H54 (cell line): ENCODE data around the gene TUBB8.
"Not testable (repeated sequence)": the region's sequence is repeated elsewhere in the genome, so short reads cannot be mapped to it uniquely, and the experiment has no call there.

Experiments used
- DNase-seq: peaks from one replicate; pipeline ENCODE4 v3.0.0; 2011; ENCODE audit warnings: low spot score, mixed read lengths; ENCODE audit not compliant: insufficient read length
- FAIRE-seq: peaks from 3 replicates; lab custom pipeline; 2011; peaks lifted over from hg19 to GRCh38; lab: Jason Lieb, UNC
- POLR2A ChIP-seq: IDR thresholded peaks from 2 replicates; pipeline ENCODE4 v1.6.1; 2011; ENCODE audit warnings: low read depth, mild to moderate bottlenecking, low read length

Gene TUBB8

GRCh38 chr10:80477-81105 lies 31.5 kb upstream of the TUBB8 start:
- FAIRE-seq, result no peak
- no peak for DNase-seq
- no peak for TF ChIP-seq POLR2A

- FAIRE-seq, result no peak
- no peak for TF ChIP-seq POLR2A
These were observed 30.6 kb upstream of the TUBB8 start for GRCh38 chr10:79532-80215.

GRCh38 chr10:78556-78955 lies 29.5 kb upstream of the TUBB8 start:
- DNase-seq, result no peak
- TF ChIP-seq POLR2A, result no peak
- no peak for FAIRE-seq

More at GRCh38 chr10:79532-80215, 30.6 kb upstream of the TUBB8 start:
- no peak for DNase-seq

- FAIRE-seq, DNase-seq: not testable (repeated sequence)
These were observed 25.1 kb upstream of the TUBB8 start for GRCh38 chr10:74266-74621.

DNA sequence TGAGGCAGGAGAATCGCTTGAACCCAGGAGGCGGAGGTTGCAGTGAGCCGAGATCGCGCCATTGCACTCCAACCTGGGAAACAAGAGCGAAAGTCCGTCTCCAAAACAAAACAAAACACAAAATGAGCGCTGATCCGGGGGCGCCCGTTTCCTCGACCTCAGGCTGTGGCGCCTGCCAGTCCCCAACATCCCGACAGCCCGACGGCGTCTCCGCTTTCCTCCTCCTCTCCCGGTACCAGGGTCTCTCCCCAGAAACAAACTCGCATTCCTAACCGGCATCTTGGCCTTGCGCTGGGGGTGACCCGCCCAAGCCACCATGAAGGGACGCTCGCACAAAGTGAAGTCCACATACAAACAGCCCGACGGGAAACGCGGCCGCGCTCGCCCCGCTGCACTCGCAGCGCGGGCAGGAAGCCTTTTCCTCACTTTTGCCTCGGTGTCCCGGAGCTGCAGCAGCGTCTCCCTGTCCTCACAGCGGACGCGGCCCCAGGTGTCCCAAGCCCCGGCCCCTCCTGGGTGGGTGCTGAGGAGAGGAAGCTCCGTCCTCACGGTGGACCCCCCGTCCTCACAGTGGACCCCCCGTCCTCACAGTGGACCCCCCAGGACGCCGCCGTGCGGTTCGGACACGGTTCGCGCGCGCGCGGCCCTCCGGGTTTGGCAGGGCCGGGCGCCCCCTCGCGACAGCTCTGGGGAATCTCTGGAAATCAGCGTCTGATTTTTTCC lies 24.6 kb upstream of the TUBB8 start:
- DNase-seq, result peak; percentile 34
- TF ChIP-seq POLR2A, result 0 out of 2 replicates have a peak, but pooled peaks have one; percentile 10
- FAIRE-seq, result not testable (repeated sequence)

GRCh38 chr10:68156-68555 lies 19.1 kb upstream of the TUBB8 start:
- not testable (repeated sequence) for FAIRE-seq, DNase-seq

GRCh38 chr10:49926-50325 lies 830 bp upstream of the TUBB8 start:
- not testable (repeated sequence) for FAIRE-seq, DNase-seq

DNA sequence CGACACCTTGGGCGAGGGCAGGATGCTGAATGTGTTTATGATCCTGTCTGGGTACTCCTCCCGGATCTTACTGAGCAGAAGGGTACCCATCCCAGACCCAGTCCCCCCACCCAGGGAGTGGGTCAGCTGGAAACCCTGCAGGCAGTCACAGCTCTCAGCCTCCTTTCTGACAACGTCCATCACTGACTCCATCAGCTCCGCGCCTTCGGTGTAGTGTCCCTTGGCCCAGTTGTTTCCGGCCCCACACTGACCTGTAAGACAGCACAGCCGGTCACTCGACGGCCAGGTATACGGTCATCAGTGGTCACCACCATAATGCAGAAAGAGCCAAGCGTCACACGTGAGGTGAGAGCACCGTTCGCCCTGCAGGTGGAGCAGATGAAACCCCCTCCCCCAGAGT lies 1.2 kb downstream of the TUBB8 start:
- FAIRE-seq, DNase-seq: not testable (repeated sequence)

GRCh38 chr10:13315-13635 lies 35.8 kb downstream of the TUBB8 start:
- not testable (repeated sequence) for FAIRE-seq, DNase-seq

- FAIRE-seq, DNase-seq: not testable (repeated sequence)
These were observed 36.4 kb downstream of the TUBB8 start for GRCh38 chr10:12444-13314.

GRCh38 chr10:11260-11659 lies 37.8 kb downstream of the TUBB8 start:
- not testable (repeated sequence) for DNase-seq, FAIRE-seq

- not testable (repeated sequence) for FAIRE-seq, DNase-seq
These were observed 38.7 kb downstream of the TUBB8 start for GRCh38 chr10:10261-10971.
